Measurements from ENCODE around the gene TRIL.

Gene TRIL

GRCh38 chr7:28941633-28942032 lies 16.5 kb downstream of the TRIL start:
- ChIA-PET POLR2A (no interaction called here), CTCF (interaction anchor here (0.6 to 7.6 kb wide), 8 partner anchors 12 to 1794 kb away, joined by 3 to 61 read pairs (median 6); no protein-coding TSS in a partner anchor)
- H3K27ac ChIP-seq (ENCODE audit: extremely low read depth, low read depth, low read length) = no peak overlapping the region

GRCh38 chr7:28940741-28941384 lies 17.3 kb downstream of the TRIL start:
- POLR2A ChIA-PET = no interaction called here
- CTCF ChIA-PET = interaction anchor here (0.6 to 7.6 kb wide), 8 partner anchors 9 to 1795 kb away, joined by 3 to 61 read pairs (median 6); no protein-coding TSS in a partner anchor
- H3K4me1 ChIP-seq (ENCODE audit: control insufficient read depth, insufficient read depth, low read length) = peaks cover 12% of the 10 kb centered on the region; the same call in 1 of the 2 replicates
- TF ChIP-seq KLF10 (tag by site-specific recombination; IDR thresholded peaks at IDR 0.05) = no peak
- TF ChIP-seq OSR2 (tag by site-specific recombination; IDR thresholded peaks at IDR 0.05) = no peak
- TF ChIP-seq PRDM1 (tag by site-specific recombination; IDR thresholded peaks at IDR 0.05) = no peak
- TF ChIP-seq ZNF670 (tag by site-specific recombination; IDR thresholded peaks at IDR 0.05; ENCODE audit: low read depth) = no peak
- TF ChIP-seq KLF16 (tag by site-specific recombination; IDR thresholded peaks at IDR 0.05) = no peak
- no peak for TF ChIP-seq ZNF747 (tag by site-specific recombination; IDR thresholded peaks at IDR 0.05)
- no peak for TF ChIP-seq ZNF548 (tag by site-specific recombination; IDR thresholded peaks at IDR 0.05)
- no peak for TF ChIP-seq AEBP2 (tag by site-specific recombination; IDR thresholded peaks at IDR 0.05; ENCODE audit: borderline replicate concordance)
- TF ChIP-seq ZNF398 (tag by site-specific recombination; IDR thresholded peaks at IDR 0.05) = no peak
- TF ChIP-seq HOXD13 (CRISPR knock-in tag; IDR thresholded peaks at IDR 0.05; ENCODE audit: borderline replicate concordance) = no peak
- no peak for TF ChIP-seq YY2 (tag by site-specific recombination; IDR thresholded peaks at IDR 0.05)
- no peak for TF ChIP-seq ZNF274 (IDR thresholded peaks at IDR 0.05; ENCODE audit: low read length)
- TF ChIP-seq ZNF274 (tag by site-specific recombination; IDR thresholded peaks at IDR 0.05; ENCODE audit: borderline replicate concordance) = no peak

More at GRCh38 chr7:28941633-28942032, 16.5 kb downstream of the TRIL start:
- Histone ChIP-seq H3K4me1 (ENCODE audit: control insufficient read depth, insufficient read depth, low read length) (peaks cover 12% of the 10 kb centered on the region; the same call in 1 of the 2 replicates), H3K4me3 (ENCODE audit: low read depth, low read length) (no peak overlapping the region), H3K36me3 (ENCODE audit: control insufficient read depth in 2 of 2, insufficient read depth in 1 of 2, low read length in 2 of 2) (no peaks in the 10 kb centered on the region), H3K9me3 (ENCODE audit: control insufficient read depth, insufficient read depth, low read depth, low read length) (no peaks in the 10 kb centered on the region)
- TF ChIP-seq CTCF (tag by site-specific recombination; IDR thresholded peaks at IDR 0.05) (no peak), ZNF157 (tag by site-specific recombination; IDR thresholded peaks at IDR 0.05) (no peak), SP2 (tag by site-specific recombination; IDR thresholded peaks at IDR 0.05) (no peak), ZNF548 (tag by site-specific recombination; IDR thresholded peaks at IDR 0.05) (no peak), GLI4 (tag by site-specific recombination; IDR thresholded peaks at IDR 0.05) (no peak), ZNF768 (tag by site-specific recombination; IDR thresholded peaks at IDR 0.05) (no peak), HIC1 (tag by site-specific recombination; IDR thresholded peaks at IDR 0.05) (no peak), KLF9 (tag by site-specific recombination; IDR thresholded peaks at IDR 0.05; ENCODE audit: low read depth) (no peak), ZNF341 (tag by site-specific recombination; IDR thresholded peaks at IDR 0.05; ENCODE audit: low read depth) (no peak), INSM2 (tag by site-specific recombination; IDR thresholded peaks at IDR 0.05) (no peak)

More at GRCh38 chr7:28940741-28941384, 17.3 kb downstream of the TRIL start:
- H3K9me3 ChIP-seq (ENCODE audit: control insufficient read depth, insufficient read depth, low read depth, low read length) = no peaks in the 10 kb centered on the region
- no peak overlapping the region for H3K4me3 ChIP-seq (ENCODE audit: low read depth, low read length)
- no peaks in the 10 kb centered on the region for H3K36me3 ChIP-seq (ENCODE audit: control insufficient read depth in 2 of 2, insufficient read depth in 1 of 2, low read length in 2 of 2)
- no peak overlapping the region for H3K27ac ChIP-seq (ENCODE audit: extremely low read depth, low read depth, low read length)

Measured in HEK293 (cell line).